Muscle of arm (tissue), 12 donors: ENCODE data around the gene ATP2C2. TPM values are rescaled to one million over a fixed set of nuclear protein-coding genes. Genes with fewer than 3 reads are reported as not detected.
"Not testable (repeated sequence)": the region's sequence is repeated elsewhere in the genome, so short reads cannot be mapped to it uniquely, and the experiment has no call there.

Source experiments
- DNase-seq: peaks from one replicate; pipeline ENCODE4 v3.0.0-alpha.2; 2013
- polyA plus RNA-seq, 12 donors: library from polyadenylated mRNA; unstranded; fragments of 120-200 nt; gene quantifications; one replicate each; pipeline ENCODE4 v1.2.1, GENCODE V29; 2013; ENCODE audit not compliant: insufficient read length in 12 of 12

ATP2C2 gene
- polyA plus RNA-seq, 12 donors, result 0.22 to 10.4 (median 0.58) TPM; not detected in 1

- no peak for DNase-seq
Measured at GRCh38 chr16:84367297-84367680, 1.0 kb upstream of the ATP2C2 start.

- DNase-seq, result no peak
Measured at GRCh38 chr16:84367750-84368307, 509 bp upstream of the ATP2C2 start.

- DNase-seq, result no peak
Measured at GRCh38 chr16:84369105-84369504, 767 bp downstream of the ATP2C2 start.

GRCh38 chr16:84369938-84370627 is 1.7 kb downstream of the ATP2C2 start:
- no peak for DNase-seq

- no peak for DNase-seq
Measured at GRCh38 chr16:84370723-84371552, 2.6 kb downstream of the ATP2C2 start.

- DNase-seq, result no peak
Measured at GRCh38 chr16:84371553-84371865, 3.2 kb downstream of the ATP2C2 start.

GRCh38 chr16:84373907-84374489 is 5.7 kb downstream of the ATP2C2 start:
- DNase-seq, result no peak

- DNase-seq, result no peak
Measured at GRCh38 chr16:84378099-84378498, 9.8 kb downstream of the ATP2C2 start.

GRCh38 chr16:84378567-84378966 is 10.2 kb downstream of the ATP2C2 start:
- no peak for DNase-seq

- DNase-seq, result no peak
Measured at GRCh38 chr16:84379008-84379708, 10.8 kb downstream of the ATP2C2 start.

GRCh38 chr16:84379709-84380362 is 11.5 kb downstream of the ATP2C2 start:
- no peak for DNase-seq

- DNase-seq, result no peak
Measured at GRCh38 chr16:84380405-84380804, 12.1 kb downstream of the ATP2C2 start.

GRCh38 chr16:84382396-84382795 is 14.1 kb downstream of the ATP2C2 start:
- DNase-seq, result no peak

- DNase-seq, result no peak
Measured at GRCh38 chr16:84383106-84383505, 14.8 kb downstream of the ATP2C2 start.

GRCh38 chr16:84386047-84386446 is 17.7 kb downstream of the ATP2C2 start:
- DNase-seq, result no peak

GRCh38 chr16:84387021-84387420 is 18.7 kb downstream of the ATP2C2 start:
- no peak for DNase-seq

GRCh38 chr16:84390131-84390785 is 21.9 kb downstream of the ATP2C2 start:
- no peak for DNase-seq

- DNase-seq, result peak; percentile 19
Measured at GRCh38 chr16:84391151-84392030, 23.1 kb downstream of the ATP2C2 start.

GRCh38 chr16:84392031-84392360 is 23.7 kb downstream of the ATP2C2 start:
- no peak for DNase-seq

- DNase-seq, result not testable (repeated sequence)
Measured at GRCh38 chr16:84396082-84396481, 27.7 kb downstream of the ATP2C2 start.
